ENCODE results near the gene ZBP1.

The ZBP1 gene

DNA sequence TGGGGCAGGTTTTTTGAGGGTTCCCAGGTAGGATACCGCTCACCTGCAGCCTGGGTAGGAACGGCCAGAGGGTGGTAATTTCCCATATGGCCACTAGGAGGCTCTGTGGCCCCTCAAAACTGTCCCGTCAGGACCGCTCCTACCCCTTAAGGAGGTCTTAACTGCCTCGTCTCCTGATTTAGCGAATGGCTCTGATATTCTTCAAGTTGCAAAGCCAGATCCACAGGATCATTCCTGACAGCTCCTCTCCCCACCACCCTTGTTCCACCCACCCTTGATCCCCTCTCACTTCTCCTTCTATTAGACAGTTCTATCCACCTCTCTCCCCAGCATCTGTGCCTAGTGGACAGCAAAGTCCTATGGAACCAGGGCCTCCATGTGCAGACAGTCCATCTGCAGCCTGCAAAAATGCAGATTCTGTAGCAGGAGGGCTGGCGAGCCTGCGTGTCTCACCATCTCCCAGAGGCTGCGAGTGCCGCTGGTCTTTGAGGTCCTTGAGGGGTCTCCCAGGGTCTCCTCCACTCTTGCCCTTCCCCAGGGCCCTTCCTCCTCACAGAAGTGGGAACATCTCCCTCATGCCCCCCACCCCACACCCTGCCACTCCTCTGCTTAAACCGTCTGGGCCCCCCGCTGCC lies 34.3 kb upstream of the ZBP1 start:
- H3K4me3 ChIP-seq (ENCODE audit: low read length), result no peak overlapping the region
- TF ChIP-seq ZNF274 (IDR thresholded peaks at IDR 0.05; ENCODE audit: low read depth, low read length), result no peak

DNA sequence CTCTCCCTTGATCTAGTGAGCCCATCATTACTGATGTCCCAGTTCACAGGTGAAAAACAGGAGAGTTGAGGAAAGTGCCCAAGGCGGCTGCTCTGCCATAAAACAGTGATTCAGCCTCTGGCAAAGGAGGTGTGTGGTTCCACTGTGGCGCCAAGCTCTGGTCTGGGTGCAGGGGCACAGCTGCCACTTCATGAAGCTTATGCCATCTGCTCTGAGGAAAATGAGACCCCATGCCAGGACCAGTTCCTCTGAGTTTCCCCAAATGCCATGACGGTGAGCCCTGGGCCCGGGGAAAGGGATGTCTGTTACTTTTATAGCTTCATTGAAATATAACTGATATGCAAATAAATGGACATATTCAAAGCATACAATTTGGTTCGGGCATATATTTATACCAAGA lies 33.7 kb upstream of the ZBP1 start:
- no peak overlapping the region for H3K4me3 ChIP-seq (ENCODE audit: low read length)
- TF ChIP-seq ZNF274 (IDR thresholded peaks at IDR 0.05; ENCODE audit: low read depth, low read length), result no peak

DNA sequence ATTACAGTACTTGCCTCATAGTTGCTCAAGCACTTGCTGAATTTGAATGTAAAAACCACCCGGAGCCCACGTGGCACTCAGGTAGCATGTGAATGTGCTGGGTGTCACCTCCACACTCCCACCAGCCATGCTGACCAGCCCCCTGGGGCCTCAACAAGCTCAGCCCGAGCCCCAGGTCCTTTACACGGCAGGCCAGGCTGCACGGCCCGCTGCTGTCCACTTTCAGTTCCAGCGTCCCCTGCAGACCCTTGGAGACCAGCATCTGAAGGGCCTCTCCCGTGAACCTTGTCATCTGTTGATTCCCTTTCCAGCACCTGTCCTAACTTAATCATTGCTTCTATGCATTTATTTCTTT lies 33.3 kb upstream of the ZBP1 start:
- no peak overlapping the region for H3K4me3 ChIP-seq (ENCODE audit: low read length)

DNA sequence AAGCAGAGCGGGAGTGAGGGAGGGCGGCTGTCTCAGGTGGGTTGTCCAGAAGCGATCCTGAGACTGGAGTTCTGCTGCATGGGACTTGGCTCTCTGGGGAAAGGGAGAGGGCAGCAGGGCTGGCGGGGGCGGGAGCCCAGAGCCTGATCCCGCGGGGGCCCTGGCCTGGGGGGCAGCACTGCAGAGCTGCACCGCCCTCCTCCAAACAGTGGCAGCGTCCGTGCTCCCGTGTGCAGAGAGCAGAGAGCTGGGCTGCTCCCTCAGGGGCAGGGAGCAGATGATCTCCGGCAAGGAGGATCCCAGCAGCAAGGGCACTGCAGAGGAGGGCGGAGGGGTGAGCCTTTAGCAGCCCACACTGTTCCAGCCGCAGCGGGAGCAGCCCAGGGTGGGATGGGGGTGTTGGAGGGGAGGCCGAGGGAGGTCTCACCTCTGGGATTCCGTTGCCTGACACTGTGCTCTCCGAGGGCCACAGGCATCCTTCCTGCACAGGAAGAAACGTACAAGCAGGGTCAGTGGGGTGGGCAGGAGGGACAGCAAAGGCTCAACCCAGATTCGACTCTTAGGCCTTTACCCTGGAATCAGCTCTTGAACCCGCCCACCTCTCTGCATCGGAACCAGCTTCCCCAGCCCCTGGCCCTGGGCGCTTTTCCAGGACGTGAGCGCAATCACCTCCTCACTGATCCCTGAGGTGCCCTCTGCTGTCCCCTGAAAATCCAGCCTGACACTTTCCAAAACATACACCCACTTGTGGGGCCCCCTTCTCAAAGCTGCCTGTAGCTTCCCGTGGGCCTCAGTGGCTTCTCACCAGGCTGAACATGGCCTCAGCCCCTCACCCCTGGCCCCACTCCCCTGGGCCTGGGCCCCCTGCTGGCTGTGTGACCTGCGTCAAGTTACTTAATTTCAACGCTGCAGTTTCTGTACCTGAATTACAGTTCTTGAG lies 32.6 kb upstream of the ZBP1 start:
- TF ChIP-seq ZNF274 (IDR thresholded peaks at IDR 0.05; ENCODE audit: low read depth, low read length), result no peak
- H3K4me3 ChIP-seq (ENCODE audit: low read length), result no peak overlapping the region

More for the DNA sequence above, 33.3 kb upstream of the ZBP1 start:
- no peak for TF ChIP-seq ZNF274 (IDR thresholded peaks at IDR 0.05; ENCODE audit: low read depth, low read length)

DNA sequence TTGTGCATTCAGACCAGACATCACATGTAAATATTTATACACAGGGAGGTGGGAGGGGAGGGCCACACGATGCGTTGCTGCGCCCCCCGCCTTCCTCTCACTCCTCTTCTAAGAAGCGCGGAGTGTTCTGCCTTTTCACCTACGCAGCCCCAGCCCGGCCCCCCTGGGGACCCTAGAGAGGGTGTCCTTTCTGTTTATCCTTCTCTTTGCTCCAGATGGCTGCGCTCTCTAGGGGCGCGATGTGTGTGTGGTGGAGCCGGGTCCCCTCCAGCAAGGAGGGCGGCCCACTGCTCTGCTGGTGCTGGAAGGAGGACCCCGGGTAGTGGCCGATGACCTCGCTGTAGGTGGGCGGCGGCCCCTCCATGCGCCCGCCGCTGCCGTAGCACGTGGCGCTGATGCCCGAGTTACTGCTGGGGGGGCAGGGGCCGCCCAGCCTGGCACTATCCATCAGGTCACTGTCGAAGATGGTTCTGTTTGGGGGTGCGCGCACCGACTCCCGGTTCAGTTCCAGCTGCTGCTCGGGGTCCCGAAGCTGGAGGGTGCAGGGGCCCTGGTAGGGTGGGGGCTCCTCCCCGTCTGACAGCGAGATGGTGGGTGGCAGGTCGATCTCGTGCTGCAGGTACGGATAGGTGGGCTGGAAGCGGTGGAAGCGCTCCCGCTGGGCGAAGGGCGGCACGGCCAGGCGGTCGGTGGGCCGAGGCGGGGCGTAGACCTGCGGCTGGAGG lies 31.8 kb upstream of the ZBP1 start:
- no peak for TF ChIP-seq ZNF274 (IDR thresholded peaks at IDR 0.05; ENCODE audit: low read depth, low read length)
- H3K4me3 ChIP-seq (ENCODE audit: low read length), result no peak overlapping the region

DNA sequence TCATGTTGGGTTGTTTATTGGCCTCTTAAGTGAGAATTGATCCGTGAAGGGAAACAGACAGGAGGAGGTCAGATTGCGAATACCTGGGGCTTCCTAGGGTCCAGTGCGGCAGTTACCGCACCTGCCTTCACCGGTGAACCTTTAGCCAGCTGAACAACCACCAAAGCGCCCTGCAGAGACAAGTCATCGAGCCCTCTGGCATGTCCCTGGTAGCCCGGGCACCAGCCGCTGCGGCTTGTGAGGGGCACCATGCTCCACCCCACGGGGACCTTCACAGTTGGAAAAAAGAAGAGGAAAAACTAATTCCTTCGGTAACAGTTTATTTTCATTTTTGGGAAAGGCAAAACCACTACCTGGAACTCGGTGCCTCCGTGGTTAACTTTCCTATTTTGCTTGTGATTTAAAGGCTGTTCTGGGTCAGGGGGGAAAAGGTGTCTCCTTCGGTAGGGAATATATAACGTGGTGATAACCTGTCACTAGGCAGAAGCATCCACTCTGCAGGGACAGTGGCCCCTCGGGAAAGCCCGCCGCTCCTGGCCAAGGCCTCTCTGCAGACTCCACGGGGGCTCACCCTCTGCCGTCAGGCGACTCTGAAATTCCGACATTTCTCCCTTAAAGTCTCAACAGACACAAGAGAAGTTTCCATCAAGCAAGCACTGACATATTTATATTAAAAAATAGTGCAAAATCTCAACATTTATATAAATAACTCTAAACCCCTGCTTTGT lies 30.7 kb upstream of the ZBP1 start:
- H3K4me3 ChIP-seq (ENCODE audit: low read length), result no peak overlapping the region
- no peak for TF ChIP-seq ZNF274 (IDR thresholded peaks at IDR 0.05; ENCODE audit: low read depth, low read length)

DNA sequence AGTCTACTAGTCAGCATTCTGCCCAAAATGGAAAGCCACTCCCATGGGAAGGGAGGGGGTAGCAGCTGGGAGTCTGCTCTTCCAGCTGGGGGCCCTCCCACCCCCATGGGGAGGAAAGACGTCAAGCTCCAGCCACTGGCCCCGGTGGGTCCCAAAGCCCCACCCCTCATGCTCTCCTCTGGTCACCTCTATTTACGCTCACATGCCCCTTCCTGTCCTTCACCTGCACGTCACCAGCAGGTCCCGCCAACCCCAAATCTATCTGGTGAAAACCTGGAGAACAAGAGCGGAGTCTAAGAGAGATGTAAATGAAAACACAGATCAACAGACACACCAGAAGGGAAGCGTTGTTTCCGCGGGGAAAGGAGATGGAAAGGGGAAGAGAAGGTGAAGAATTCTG lies 30.0 kb upstream of the ZBP1 start:
- H3K4me3 ChIP-seq (ENCODE audit: low read length), result no peak overlapping the region
- TF ChIP-seq ZNF274 (IDR thresholded peaks at IDR 0.05; ENCODE audit: low read depth, low read length), result no peak

DNA sequence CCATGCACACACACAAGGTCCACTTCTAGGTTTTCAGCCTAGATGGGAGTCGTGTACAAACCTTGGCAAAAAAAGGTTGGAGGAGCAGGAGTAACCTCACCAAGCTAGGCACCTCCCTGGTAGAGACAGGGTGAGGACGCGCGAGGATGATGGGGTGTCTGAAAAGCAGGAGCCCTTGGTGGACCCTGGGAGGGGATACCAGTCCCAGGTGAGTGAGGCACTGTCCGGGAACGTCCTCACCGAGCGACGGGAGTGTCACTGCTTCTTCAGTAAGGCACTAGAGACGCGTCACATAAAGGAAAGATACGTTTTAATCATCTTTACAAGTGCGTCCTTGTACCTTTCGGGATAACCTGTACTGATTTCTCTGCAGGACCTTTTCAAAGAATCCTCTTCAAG lies 29.4 kb upstream of the ZBP1 start:
- TF ChIP-seq ZNF274 (IDR thresholded peaks at IDR 0.05; ENCODE audit: low read depth, low read length), result no peak
- no peak overlapping the region for H3K4me3 ChIP-seq (ENCODE audit: low read length)

DNA sequence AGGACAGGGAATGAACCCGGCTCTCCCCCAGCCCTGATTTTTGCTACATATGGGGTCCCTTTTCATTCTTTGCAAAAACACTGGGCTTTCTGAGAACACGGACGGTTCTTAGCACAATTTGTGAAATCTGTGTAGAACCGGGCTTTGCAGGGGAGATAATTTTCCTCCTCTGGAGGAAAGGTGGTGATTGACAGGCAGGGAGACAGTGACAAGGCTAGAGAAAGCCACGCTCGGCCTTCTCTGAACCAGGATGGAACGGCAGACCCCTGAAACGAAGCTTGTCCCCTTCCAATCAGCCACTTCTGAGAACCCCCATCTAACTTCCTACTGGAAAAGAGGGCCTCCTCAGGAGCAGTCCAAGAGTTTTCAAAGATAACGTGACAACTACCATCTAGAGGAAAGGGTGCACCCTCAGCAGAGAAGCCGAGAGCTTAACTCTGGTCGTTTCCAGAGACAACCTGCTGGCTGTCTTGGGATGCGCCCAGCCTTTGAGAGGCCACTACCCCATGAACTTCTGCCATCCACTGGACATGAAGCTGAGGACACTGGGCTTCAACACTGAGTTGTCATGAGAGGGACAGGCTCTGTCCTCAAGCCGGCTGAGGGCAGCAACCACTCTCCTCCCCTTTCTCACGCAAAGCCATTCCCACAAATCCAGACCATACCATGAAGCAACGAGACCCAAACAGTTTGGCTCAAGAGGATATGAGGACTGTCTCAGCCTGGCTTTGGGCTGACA lies 28.8 kb upstream of the ZBP1 start:
- TF ChIP-seq ZNF274 (IDR thresholded peaks at IDR 0.05; ENCODE audit: low read depth, low read length), result no peak
- H3K4me3 ChIP-seq (ENCODE audit: low read length), result no peak overlapping the region

DNA sequence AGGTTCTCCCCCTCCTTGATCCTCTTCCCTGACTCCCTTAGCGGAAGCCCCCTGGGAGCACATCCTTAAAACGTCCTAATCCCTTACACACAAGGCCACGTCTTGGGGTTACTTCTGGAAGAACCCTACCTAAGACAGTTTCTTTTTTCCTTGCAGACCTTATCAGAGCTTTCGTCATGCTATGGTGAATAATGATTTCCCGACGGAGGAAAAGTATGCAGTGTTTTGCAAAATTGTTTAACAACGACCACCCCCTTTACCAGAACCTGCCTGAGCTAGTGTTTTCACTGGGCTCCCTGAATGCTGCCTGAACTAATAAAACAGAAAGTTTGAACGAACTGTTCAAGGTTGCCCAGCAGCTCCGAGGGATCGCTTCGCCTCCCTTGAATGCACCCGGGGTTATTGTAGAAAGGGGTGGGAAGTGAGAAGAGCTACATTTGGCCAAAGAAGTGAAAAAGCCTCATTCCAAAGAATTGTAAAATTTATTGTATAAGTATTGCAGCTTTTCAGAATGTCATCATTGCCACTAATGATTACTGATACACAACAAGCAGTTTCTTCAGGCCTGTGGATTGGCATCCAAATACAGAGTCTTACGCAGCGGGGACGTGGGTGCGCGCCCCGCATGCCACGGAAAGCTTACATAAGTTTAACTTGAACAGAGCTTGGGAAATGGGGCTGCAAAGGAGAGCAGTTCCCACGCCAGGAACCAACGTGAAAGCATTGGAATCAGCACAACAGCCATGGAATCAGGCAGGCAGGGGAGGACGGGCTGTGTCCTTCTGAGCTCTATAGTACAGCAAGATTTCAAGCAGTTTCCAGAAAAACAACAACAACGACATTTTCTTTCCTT lies 27.9 kb upstream of the ZBP1 start:
- no peak overlapping the region for H3K4me3 ChIP-seq (ENCODE audit: low read length)
- no peak for TF ChIP-seq ZNF274 (IDR thresholded peaks at IDR 0.05; ENCODE audit: low read depth, low read length)

DNA sequence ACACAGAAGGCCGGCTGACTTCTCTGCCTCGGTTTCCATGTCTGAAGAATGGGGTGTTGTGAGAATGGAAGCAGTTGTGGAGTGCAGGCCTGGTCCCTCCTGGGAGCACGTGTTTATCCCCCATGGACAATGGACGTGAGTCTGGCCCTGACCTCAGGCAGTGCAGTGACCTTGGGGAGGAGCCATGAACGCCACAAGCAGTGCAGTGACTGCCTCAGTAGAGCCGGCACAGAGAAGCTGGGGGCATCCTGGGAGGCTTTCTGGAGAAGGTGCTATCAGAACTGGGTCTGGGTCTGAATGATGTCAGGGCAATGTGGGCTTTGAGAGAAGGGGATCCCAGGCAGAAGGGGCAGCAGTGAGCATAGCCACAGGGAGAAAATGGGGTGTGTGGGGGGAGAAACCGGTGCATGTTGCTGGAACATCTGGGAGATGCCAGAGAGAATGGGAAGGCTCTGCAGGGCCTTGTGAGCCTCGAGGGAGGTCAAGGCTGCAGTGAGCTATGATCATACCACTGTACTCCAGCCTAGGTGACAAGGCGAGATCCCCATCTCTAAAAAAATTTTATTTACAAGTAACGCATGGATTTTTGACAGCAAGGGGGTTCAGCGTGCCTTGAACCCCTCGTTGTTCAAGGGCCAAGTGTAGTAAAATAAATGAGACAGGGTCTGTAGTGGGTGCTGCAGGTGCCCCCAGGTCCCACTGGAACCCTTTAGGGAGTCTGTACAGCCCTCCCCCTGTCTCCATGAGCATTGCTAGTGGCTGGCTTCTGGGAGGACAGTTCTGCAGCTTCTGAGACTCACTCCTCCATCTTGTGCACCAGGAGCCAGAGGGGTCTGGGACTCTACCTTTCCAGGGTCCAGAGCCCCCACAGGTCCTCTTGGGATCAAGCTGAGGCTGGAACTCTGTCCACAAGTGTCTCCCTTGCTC lies 27.0 kb upstream of the ZBP1 start:
- H3K4me3 ChIP-seq (ENCODE audit: low read length), result no peak overlapping the region
- no peak for TF ChIP-seq ZNF274 (IDR thresholded peaks at IDR 0.05; ENCODE audit: low read depth, low read length)

DNA sequence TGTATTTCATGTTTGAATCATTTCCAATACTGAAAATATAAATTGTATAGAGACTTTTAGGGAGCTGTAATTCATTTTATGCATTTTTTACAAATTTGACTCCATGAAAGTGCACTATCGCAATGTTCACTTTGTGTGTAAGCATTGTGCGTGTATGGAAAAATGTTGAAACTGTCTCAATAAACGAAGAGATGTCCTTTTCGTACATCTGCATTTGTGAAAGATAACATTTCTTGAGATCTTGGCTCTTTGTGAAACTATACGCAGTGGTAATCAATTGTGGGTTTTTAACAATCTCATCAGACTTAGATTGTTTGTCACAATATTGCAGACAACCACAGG lies 18.6 kb upstream of the ZBP1 start:
- TF ChIP-seq ZNF274 (IDR thresholded peaks at IDR 0.05; ENCODE audit: low read depth, low read length), result no peak

More for the DNA sequence above, 18.6 kb upstream of the ZBP1 start:
- no peak overlapping the region for H3K4me3 ChIP-seq (ENCODE audit: low read length)
